Measurements from ENCODE around the gene IL5RA.

Gene IL5RA

GRCh38 chr3:3141939-3142338 lies 31.8 kb upstream of the IL5RA start:
- Histone ChIP-seq H3K4me3 (replicated peaks; ENCODE audit: insufficient read depth, low read length) (no peak overlapping the region), H3K27ac (replicated peaks) (no peak overlapping the region), H3K27me3 (ENCODE audit: insufficient read depth, poor library complexity, severe bottlenecking) (no peaks in the 10 kb centered on the region)
- no peak for TF ChIP-seq GABPA (IDR thresholded peaks at IDR 0.05; ENCODE audit: low read depth)
- no peak for DNase-seq (ENCODE audit: low read depth in 1 of 2, low spot score in 1 of 2)

- no peak for DNase-seq (ENCODE audit: low read depth in 1 of 2, low spot score in 1 of 2)
- Histone ChIP-seq H3K27me3 (ENCODE audit: insufficient read depth, poor library complexity, severe bottlenecking) (no peaks in the 10 kb centered on the region), H3K4me3 (replicated peaks; ENCODE audit: insufficient read depth, low read length) (no peak overlapping the region), H3K27ac (replicated peaks) (no peak overlapping the region)
- no peak for TF ChIP-seq SPI1 (IDR thresholded peaks at IDR 0.05; ENCODE audit: borderline replicate concordance, low read depth)
- TF ChIP-seq, protein P1, sequence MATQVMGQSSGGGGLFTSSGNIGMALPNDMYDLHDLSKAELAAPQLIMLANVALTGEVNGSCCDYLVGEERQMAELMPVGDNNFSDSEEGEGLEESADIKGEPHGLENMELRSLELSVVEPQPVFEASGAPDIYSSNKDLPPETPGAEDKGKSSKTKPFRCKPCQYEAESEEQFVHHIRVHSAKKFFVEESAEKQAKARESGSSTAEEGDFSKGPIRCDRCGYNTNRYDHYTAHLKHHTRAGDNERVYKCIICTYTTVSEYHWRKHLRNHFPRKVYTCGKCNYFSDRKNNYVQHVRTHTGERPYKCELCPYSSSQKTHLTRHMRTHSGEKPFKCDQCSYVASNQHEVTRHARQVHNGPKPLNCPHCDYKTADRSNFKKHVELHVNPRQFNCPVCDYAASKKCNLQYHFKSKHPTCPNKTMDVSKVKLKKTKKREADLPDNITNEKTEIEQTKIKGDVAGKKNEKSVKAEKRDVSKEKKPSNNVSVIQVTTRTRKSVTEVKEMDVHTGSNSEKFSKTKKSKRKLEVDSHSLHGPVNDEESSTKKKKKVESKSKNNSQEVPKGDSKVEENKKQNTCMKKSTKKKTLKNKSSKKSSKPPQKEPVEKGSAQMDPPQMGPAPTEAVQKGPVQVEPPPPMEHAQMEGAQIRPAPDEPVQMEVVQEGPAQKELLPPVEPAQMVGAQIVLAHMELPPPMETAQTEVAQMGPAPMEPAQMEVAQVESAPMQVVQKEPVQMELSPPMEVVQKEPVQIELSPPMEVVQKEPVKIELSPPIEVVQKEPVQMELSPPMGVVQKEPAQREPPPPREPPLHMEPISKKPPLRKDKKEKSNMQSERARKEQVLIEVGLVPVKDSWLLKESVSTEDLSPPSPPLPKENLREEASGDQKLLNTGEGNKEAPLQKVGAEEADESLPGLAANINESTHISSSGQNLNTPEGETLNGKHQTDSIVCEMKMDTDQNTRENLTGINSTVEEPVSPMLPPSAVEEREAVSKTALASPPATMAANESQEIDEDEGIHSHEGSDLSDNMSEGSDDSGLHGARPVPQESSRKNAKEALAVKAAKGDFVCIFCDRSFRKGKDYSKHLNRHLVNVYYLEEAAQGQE (IDR thresholded peaks at IDR 0.05; ENCODE audit: insufficient replicate concordance, low read depth) = no peak
- no peak for TF ChIP-seq GABPA (IDR thresholded peaks at IDR 0.05; ENCODE audit: low read depth)
- TF ChIP-seq CTCF (IDR thresholded peaks at IDR 0.05; ENCODE audit: insufficient read depth, low read length) = no peak
- no peak for TF ChIP-seq POLR2AphosphoS5 (IDR thresholded peaks at IDR 0.05; ENCODE audit: low read depth)
Observed at GRCh38 chr3:3137526-3137925, 27.4 kb upstream of the IL5RA start.

GRCh38 chr3:3134750-3135448 lies 24.7 kb upstream of the IL5RA start:
- Histone ChIP-seq H3K27me3 (ENCODE audit: insufficient read depth, poor library complexity, severe bottlenecking) (no peaks in the 10 kb centered on the region), H3K4me3 (replicated peaks; ENCODE audit: insufficient read depth, low read length) (no peak overlapping the region), H3K27ac (replicated peaks) (no peak overlapping the region)
- DNase-seq (ENCODE audit: low read depth in 1 of 2, low spot score in 1 of 2) = no peak
- TF ChIP-seq CTCF (IDR thresholded peaks at IDR 0.05; ENCODE audit: insufficient read depth, low read length) = no peak
- no peak for TF ChIP-seq POLR2AphosphoS5 (IDR thresholded peaks at IDR 0.05; ENCODE audit: low read depth)
- no peak for TF ChIP-seq SPI1 (IDR thresholded peaks at IDR 0.05; ENCODE audit: borderline replicate concordance, low read depth)
- TF ChIP-seq, protein P1 (IDR thresholded peaks at IDR 0.05; ENCODE audit: insufficient replicate concordance, low read depth) = no peak
- no peak for TF ChIP-seq GABPA (IDR thresholded peaks at IDR 0.05; ENCODE audit: low read depth)

DNA sequence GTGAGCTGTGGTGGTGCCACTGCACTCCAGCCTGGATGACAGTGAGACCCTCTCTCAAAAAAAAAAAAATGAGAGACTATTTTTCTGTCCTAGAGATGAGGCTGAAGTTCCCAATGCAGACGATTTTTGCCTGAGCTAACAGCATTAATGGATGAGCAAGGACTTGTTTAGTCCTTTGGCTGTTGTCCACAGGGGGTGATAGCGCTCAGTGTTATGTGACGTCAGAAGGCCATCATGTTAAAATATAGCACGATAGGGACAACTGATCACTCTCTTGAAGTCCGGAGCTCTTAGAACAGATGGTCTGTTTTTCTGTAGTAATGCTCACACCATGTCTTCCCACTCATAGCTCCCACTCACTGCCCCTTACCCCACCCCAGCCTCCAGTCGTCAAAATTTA lies 23.3 kb upstream of the IL5RA start:
- no peak overlapping the region for H3K27ac ChIP-seq (replicated peaks)
- H3K27me3 ChIP-seq (ENCODE audit: insufficient read depth, poor library complexity, severe bottlenecking) = no peaks in the 10 kb centered on the region
- H3K4me3 ChIP-seq (replicated peaks; ENCODE audit: insufficient read depth, low read length) = no peak overlapping the region
- TF ChIP-seq, protein P1 (IDR thresholded peaks at IDR 0.05; ENCODE audit: insufficient replicate concordance, low read depth) = no peak
- no peak for TF ChIP-seq POLR2AphosphoS5 (IDR thresholded peaks at IDR 0.05; ENCODE audit: low read depth)
- no peak for TF ChIP-seq SPI1 (IDR thresholded peaks at IDR 0.05; ENCODE audit: borderline replicate concordance, low read depth)
- no peak for TF ChIP-seq CTCF (IDR thresholded peaks at IDR 0.05; ENCODE audit: insufficient read depth, low read length)
- TF ChIP-seq GABPA (IDR thresholded peaks at IDR 0.05; ENCODE audit: low read depth) = no peak
- DNase-seq (ENCODE audit: low read depth in 1 of 2, low spot score in 1 of 2) = no peak

Measured in HL-60 (cell line).